HepG2 (cell line): ENCODE data around the gene ZBTB7B. TPM values are rescaled to one million over a fixed set of nuclear protein-coding genes. Genes with fewer than 3 reads are reported as not detected.
A peak's percentile ranks its signal among the peaks of the same experiment; 100 is the strongest.

Experiments
- CHCHD3 ChIP-seq: sonication (generic); formaldehyde crosslinking; IDR thresholded peaks from 2 replicates; pipeline ENCODE4 v1.8.0; 2022; ENCODE audit warnings: mild to moderate bottlenecking, missing genetic modification reagents, moderate library complexity
- GABPB1 ChIP-seq: IDR thresholded peaks from 2 replicates; pipeline ENCODE4 v1.6.1; 2016; ENCODE audit warnings: mild to moderate bottlenecking, missing genetic modification reagents, moderate library complexity, missing compliant biosample characterization
- ISX ChIP-seq: sonication (generic); formaldehyde crosslinking; conservative IDR thresholded peaks from 2 replicates; pipeline ENCODE4 v1.5.0; 2020; ENCODE audit warnings: missing genetic modification reagents
- MAZ ChIP-seq, 2 experiments: sonication (generic) in 1 of 2; formaldehyde crosslinking in 1 of 2; IDR thresholded peaks; 2 replicates each; pipeline versions ENCODE4 v1.5.0 to v1.6.1; 2012 to 2020; ENCODE audit warnings: low read depth in 2 of 2, mild to moderate bottlenecking in 2 of 2, borderline replicate concordance in 1 of 2, improper control_type of control experiment in 1 of 2, low read length in 1 of 2, missing genetic modification reagents in 1 of 2, moderate library complexity in 1 of 2
- NCOA5 ChIP-seq: sonication (generic); formaldehyde crosslinking; IDR thresholded peaks from 2 replicates; pipeline ENCODE4 v1.4.0; 2020; ENCODE audit warnings: missing genetic modification reagents
- PAXIP1 ChIP-seq: sonication (generic); formaldehyde crosslinking; conservative IDR thresholded peaks from 2 replicates; pipeline ENCODE4 v1.4.0; 2020; ENCODE audit warnings: mild to moderate bottlenecking, missing genetic modification reagents, moderate library complexity
- RARA ChIP-seq: IDR thresholded peaks from 2 replicates; pipeline ENCODE4 v1.6.1; 2016; ENCODE audit warnings: missing genetic modification reagents, missing compliant biosample characterization
- RXRA ChIP-seq: sonication (generic); formaldehyde crosslinking; IDR thresholded peaks from 2 replicates; pipeline ENCODE4 v1.5.1; 2020; ENCODE audit warnings: missing genetic modification reagents
- SKIL ChIP-seq: sonication (generic); formaldehyde crosslinking; IDR thresholded peaks from 2 replicates; pipeline ENCODE4 v1.8.0; 2022; ENCODE audit warnings: missing genetic modification reagents, mild to moderate bottlenecking, moderate library complexity, borderline replicate concordance
- SNRNP70 ChIP-seq: fragments of 200-400 bp; formaldehyde crosslinking; IDR thresholded peaks from 2 replicates; pipeline ENCODE4 v1.6.1; 2017; ENCODE audit warnings: mild to moderate bottlenecking, low read depth, low read length, moderate library complexity
- SOX5 ChIP-seq: IDR thresholded peaks from 2 replicates; pipeline ENCODE4 v1.6.1; 2016; ENCODE audit warnings: borderline replicate concordance
- TERF1 ChIP-seq: sonication (generic); formaldehyde crosslinking; IDR thresholded peaks from 2 replicates; pipeline ENCODE4 v1.8.0; 2022; ENCODE audit warnings: mild to moderate bottlenecking, missing genetic modification reagents, moderate library complexity
- ZBTB14 ChIP-seq: sonication (generic); formaldehyde crosslinking; IDR thresholded peaks from 2 replicates; pipeline ENCODE4 v1.4.0; 2020; ENCODE audit warnings: missing genetic modification reagents
- ZC3H13 ChIP-seq: sonication (generic); formaldehyde crosslinking; IDR thresholded peaks from 2 replicates; pipeline ENCODE4 v1.8.1; 2023; ENCODE audit warnings: mild to moderate bottlenecking, missing genetic modification reagents, moderate library complexity
- ZNF138 ChIP-seq: sonication (generic); formaldehyde crosslinking; IDR thresholded peaks from 2 replicates; pipeline ENCODE4 v1.5.0; 2020; ENCODE audit warnings: mild to moderate bottlenecking, low read depth, missing genetic modification reagents
- ZNF317 ChIP-seq: sonication (generic); formaldehyde crosslinking; IDR thresholded peaks from 2 replicates; pipeline ENCODE4 v1.5.0; 2020; ENCODE audit warnings: mild to moderate bottlenecking, missing genetic modification reagents
- ZNF598 ChIP-seq: sonication (generic); formaldehyde crosslinking; IDR thresholded peaks from 2 replicates; pipeline ENCODE4 v1.5.1; 2020; ENCODE audit warnings: mild to moderate bottlenecking, missing genetic modification reagents, borderline replicate concordance
- ZNF788 ChIP-seq: sonication (generic); formaldehyde crosslinking; IDR thresholded peaks from 2 replicates; pipeline ENCODE4 v1.5.0; 2020; ENCODE audit warnings: mild to moderate bottlenecking, missing genetic modification reagents, borderline replicate concordance
- polyA plus RNA-seq, 8 experiments: library from polyadenylated mRNA; depleted of rRNA in 3 of 8; stranded (reverse) in 7 of 8; unstranded in 1 of 8; fragments of >200 nt; fragmentation: Illumina TruSeq in 4 of 8; extraction: Trizol in 4 of 8; gene quantifications; 2 replicates each; pipeline versions ENCODE4 v1.2.1 to v1.2.3, GENCODE V29; 2011 to 2016; ENCODE audit warnings: low read depth in 4 of 8, missing spikeins in 1 of 8, mixed read lengths in 1 of 8; ENCODE audit not compliant: insufficient read depth in 1 of 8
- total RNA-seq, 5 experiments: library from RNA; depleted of rRNA; stranded (reverse); fragments of >200 nt; fragmentation: Illumina TruSeq; extraction: Trizol; gene quantifications; 2 replicates each; pipeline ENCODE4 v1.2.3, GENCODE V29; 2016; ENCODE audit warnings: low read depth in 1 of 5

Gene ZBTB7B
- total and polyA plus RNA-seq, 2 of the 13 experiments (the other 11 are each of a cell fraction or from before 2014, with no cell fraction given), result 15.5 to 17.5 TPM

- TF ChIP-seq RARA (CRISPR knock-in tag) (peak; percentile 33; the same call in 1 of the 2 replicates), SKIL (CRISPR knock-in tag) (no peak), RXRA (0 out of 2 replicates have a peak, but pooled peaks have one; percentile 27), ZC3H13 (no peak), TERF1 (CRISPR knock-in tag) (no peak), CHCHD3 (no peak), ZBTB14 (no peak), PAXIP1 (CRISPR knock-in tag) (peak; percentile 72), GABPB1 (CRISPR knock-in tag) (no peak), SNRNP70 (no peak), ZNF598 (CRISPR knock-in tag) (0 out of 2 replicates have a peak, but pooled peaks have one; percentile 40), ZNF788 (no peak), ZNF317 (no peak), ISX (CRISPR knock-in tag) (no peak), ZNF138 (CRISPR knock-in tag) (no peak), SOX5 (CRISPR knock-in tag) (peak; percentile 43; the same call in 1 of the 2 replicates), MAZ (IDR thresholded peaks at IDR 0.05; ENCODE audit: borderline replicate concordance, low read depth, low read length) (peak; percentile 55), MAZ (CRISPR knock-in tag; IDR thresholded peaks at IDR 0.05; ENCODE audit: low read depth) (no peak; the same call in 1 of the 2 replicates), NCOA5 (CRISPR knock-in tag) (no peak)
These were observed 2.8 kb upstream of the ZBTB7B start (continued) for GRCh38 chr1:154999571-155000410.
